Measurements from ENCODE around the gene CACNA1I.

DNA sequence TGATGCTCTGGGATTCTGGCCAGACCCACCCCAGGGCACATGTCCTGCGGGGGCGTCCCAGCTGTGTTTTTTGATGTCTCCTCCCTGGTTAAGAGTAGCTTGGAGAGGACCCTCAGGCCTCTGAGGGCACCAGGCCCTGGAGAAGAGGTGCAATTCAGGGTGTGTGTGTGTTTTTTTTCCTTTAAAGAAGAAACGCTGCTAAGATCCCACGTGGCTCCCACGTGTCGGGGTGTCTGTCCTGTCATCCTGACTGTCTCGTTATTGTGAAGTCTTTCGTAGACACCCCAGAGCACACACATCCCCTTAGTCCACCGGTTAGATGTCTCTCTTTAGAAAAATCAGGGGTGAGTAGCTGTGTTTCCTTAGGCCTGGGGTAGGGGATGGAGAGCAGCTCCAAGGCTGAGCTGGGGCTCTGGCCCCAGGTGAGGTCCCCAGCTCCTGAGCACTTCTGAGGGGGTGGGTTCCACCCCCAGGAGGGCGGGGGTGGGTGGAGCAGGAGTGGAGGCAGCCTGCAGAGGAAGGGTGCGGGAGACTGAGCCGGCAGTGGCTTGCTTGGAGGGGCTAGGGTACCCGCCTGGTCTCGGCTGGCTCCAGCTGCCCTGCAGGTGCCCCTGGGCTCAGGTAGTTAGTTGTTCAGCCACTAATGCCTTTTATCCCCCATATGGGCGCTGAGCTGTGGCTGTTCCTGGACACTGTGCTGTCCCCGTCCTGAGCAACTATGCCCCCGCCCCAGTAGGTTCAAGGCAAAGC lies 116.4 kb downstream of the CACNA1I start:
- TF ChIP-seq SP1 (IDR thresholded peaks at IDR 0.05) (no peak), BHLHE40 (IDR thresholded peaks at IDR 0.05; ENCODE audit: borderline replicate concordance) (no peak), ELF4 (IDR thresholded peaks at IDR 0.05) (no peak), ZNF384 (IDR thresholded peaks at IDR 0.05) (no peak), ARNT (IDR thresholded peaks at IDR 0.05) (no peak), FOXK2 (IDR thresholded peaks at IDR 0.05) (no peak), CTBP1 (IDR thresholded peaks at IDR 0.05; ENCODE audit: borderline replicate concordance) (no peak)
